GM18867 (cell line): ENCODE results near the gene POU6F2.
"Not testable (repeated sequence)": the region's sequence is repeated elsewhere in the genome, so short reads cannot be mapped to it uniquely, and the experiment has no call there.

Experiments used
- ATAC-seq: cut with Tn5 transposase; IDR thresholded peaks from one replicate; pipeline ENCODE4 v1.9.1; 2021; ENCODE audit warnings: mild to moderate bottlenecking, moderate library complexity; ENCODE audit not compliant: unreplicated experiment

Gene POU6F2

GRCh38 chr7:38977685-38978084 lies at the start of gene POU6F2:
POU6F2 (plus strand) TSS chr7:38977909; CDS start chr7:38977954, 45 bp downstream.
- no peak for ATAC-seq

GRCh38 chr7:38928506-38928905 lies 49.2 kb upstream of the POU6F2 start:
- ATAC-seq: no peak

- no peak for ATAC-seq
Measured at GRCh38 chr7:38929460-38930171, 48.1 kb upstream of the POU6F2 start.

GRCh38 chr7:38932509-38933168 lies 45.1 kb upstream of the POU6F2 start:
- ATAC-seq: peak; percentile 86

GRCh38 chr7:38934051-38934450 lies 43.7 kb upstream of the POU6F2 start:
- no peak for ATAC-seq

- ATAC-seq: no peak
Measured at GRCh38 chr7:38934536-38934935, 43.2 kb upstream of the POU6F2 start.

DNA sequence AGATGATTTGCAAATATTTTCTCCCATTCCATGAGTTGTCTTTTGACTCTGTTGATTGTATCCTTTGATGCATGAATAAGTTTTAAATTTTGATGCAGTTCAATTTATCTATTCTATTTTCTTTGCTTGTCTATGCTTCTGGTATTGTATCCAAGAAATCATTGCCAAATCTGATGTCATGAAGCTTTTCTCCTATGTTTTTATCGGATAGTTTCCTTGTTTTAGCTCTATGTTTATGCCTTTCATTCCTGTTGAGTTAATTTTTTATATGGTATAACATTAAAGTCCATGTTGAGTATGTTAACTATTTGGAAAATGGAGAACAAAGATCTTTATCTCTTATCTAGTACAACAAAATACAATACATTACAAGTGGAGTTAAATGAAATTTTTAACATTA lies 41.1 kb upstream of the POU6F2 start:
- no peak for ATAC-seq

- ATAC-seq: no peak
Measured at GRCh38 chr7:38938001-38938485, 39.7 kb upstream of the POU6F2 start.

GRCh38 chr7:38938589-38938988 lies 39.1 kb upstream of the POU6F2 start:
- ATAC-seq: no peak

DNA sequence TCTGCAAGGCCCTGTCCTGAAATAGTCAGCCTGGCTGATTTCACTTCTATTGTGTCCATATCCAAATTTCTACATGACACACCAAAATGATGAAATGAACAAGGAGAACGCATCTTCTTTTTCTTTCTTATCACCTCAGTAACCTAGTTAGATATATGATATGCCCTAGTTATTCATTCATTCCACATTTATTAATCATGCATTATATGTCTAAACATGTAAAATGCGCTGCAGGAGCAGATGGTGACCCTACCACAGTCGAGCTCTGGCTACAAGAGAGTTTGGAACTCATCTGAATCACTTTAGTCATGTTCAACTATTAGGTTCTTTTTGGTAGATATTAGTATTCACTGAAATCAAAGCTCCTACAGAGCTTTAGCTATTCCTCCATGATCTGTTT lies 36.9 kb upstream of the POU6F2 start:
- ATAC-seq: no peak

- ATAC-seq: no peak
Measured at GRCh38 chr7:38942431-38943051, 35.2 kb upstream of the POU6F2 start.

DNA sequence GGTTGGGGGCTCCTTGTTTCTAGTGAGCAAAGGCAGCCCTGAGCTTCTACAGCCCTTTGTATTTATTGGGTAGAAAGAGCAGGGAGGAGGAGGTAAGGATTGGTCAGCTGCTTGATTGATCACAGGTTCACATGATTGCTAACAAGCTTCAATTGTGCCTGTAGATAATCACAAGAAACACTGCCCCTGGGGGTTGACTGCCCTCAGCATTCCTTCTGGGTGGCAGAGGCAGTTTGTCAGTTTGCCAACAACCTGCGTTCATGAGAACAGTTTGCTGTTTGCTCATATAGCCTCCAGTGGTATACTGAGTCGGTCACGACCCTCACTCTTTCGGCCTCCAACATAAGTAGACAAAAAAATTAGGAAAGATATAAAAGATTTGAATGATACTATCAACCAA lies 30.2 kb upstream of the POU6F2 start:
- ATAC-seq: not testable (repeated sequence)

DNA sequence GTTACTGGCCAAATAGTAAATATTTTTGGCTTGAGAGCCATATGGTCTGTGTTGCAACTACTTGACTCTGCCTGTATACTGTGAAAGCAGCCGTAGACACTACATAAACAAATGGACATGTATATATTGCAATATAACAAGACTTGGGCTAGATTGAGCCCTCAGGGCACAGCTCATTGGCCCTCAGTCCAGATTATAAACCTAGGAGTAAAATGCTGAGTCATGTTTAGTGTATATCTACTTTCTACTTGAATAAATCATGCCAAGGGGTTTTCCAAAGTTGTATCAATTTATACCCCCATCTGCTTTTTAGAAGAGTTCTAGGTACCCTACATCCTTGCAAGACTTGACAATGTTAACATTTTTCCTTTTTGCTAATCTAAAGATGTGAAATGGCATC lies 27.4 kb upstream of the POU6F2 start:
- no peak for ATAC-seq

GRCh38 chr7:38951213-38951612 lies 26.5 kb upstream of the POU6F2 start:
- no peak for ATAC-seq

GRCh38 chr7:38953227-38953626 lies 24.5 kb upstream of the POU6F2 start:
- ATAC-seq: no peak

GRCh38 chr7:38953971-38954370 lies 23.7 kb upstream of the POU6F2 start:
- ATAC-seq: no peak

DNA sequence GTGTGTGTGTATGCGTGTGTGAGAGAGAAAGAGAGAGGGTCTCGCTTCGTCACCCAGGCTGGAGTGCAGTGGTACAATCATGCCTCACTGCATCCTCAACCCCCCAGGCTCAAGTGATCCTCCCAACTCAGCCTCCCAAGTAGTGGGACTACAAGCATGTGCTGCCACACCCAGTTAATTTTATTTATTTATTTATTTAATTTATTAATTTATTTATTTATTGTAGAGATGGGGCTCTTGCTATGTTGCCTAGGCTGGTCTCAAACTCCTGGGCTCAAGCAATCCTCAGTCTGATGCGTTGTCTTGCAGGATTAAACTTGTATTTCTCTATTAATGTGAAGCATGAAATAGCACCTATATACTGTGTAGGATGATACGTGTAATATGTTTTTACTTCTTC lies 21.8 kb upstream of the POU6F2 start:
- no peak for ATAC-seq

- no peak for ATAC-seq
Measured at GRCh38 chr7:38962028-38962427, 15.7 kb upstream of the POU6F2 start.

DNA sequence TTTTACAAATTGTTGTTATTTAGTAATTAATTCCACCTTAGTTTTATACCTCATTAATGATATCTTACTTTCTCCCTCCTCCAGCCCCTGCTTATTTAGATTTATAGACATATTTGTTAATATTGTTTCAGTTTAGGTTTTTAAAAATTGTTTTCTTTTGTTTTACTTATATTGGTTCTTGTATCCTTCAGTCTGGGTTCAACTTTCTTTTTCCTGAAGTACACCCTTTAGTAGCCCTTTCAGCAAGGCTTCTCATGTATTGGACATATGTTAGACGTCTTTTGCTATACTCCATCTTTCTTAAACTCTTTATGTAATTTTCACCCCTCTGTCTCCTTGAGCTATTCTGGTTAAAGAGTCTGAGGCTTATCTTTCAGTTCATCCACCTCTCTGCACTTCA lies 12.8 kb upstream of the POU6F2 start:
- ATAC-seq: no peak

GRCh38 chr7:38973760-38974159 lies 3.9 kb upstream of the POU6F2 start:
- ATAC-seq: no peak

DNA sequence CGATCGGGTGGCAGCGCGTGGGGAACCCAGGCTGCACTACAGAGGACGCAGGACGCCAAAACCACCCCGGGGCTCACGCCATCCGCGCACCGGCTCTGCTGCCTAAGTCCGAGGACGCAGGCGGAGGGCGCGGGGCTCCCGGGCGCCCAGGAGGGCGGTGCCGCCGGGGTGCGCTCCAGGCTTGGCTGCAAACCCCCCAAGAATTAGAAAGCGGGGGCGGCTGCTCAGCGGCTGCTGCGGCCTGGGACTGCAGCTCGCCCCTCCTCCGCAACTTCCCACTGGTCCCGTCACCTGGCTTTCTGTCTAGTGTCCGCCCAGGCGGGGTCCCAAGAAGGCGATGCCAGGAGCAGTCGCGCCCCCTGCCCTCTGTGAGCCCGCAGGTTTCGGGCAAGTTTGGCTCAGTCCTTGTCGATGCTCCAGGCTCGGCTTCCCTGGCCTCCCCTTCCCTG lies 1.7 kb upstream of the POU6F2 start:
- no peak for ATAC-seq

DNA sequence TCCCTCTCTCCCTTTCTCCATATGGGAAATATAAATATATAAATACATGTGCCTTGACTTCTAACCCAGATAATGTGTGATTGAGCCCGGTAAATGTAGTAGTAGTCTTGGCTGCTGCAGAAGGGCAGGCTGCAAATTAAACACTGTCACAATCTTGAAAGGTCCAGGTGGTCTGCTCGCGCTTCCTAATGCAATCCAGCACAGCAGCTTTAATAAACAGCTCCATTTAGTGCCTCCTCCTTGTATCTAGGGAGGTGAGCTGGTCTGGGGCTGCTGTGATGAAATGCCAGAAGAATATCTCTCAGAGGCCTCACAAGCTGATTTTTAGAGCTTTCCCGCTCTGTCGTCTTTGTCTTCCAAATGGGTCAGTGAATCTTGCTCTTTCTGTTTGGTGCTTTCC lies 782 bp downstream of the POU6F2 start:
- ATAC-seq: no peak
